ENCODE measurements around the gene CDH23. TPM values are rescaled to one million over a fixed set of nuclear protein-coding genes. Genes with fewer than 3 reads are reported as not detected.

Gene CDH23
- total RNA-seq, 1 donor from 2014 or later = 10.3 TPM

GRCh38 chr10:71368643-71369042, 28.1 kb upstream of the CDH23 start:
- intact Hi-C loops (cut with DNase I) = no loop called here
- no peak overlapping the region for H3K27ac ChIP-seq
- TF ChIP-seq CTCF (IDR thresholded peaks at IDR 0.05) (no peak), POLR2A (IDR thresholded peaks at IDR 0.05) (no peak), POLR2AphosphoS5 (IDR thresholded peaks at IDR 0.05; ENCODE audit: insufficient read depth in 1 of 2, low read depth in 1 of 2) (no peak)
- DNase-seq (ENCODE audit: extremely low spot score in 2 of 2) = no peak
- no peaks in the 10 kb centered on the region for H3K27me3 ChIP-seq
- no peaks in the 10 kb centered on the region for H3K36me3 ChIP-seq
- no peak overlapping the region for H3K4me3 ChIP-seq
- no peaks in the 10 kb centered on the region for H3K4me1 ChIP-seq
- no peaks in the 10 kb centered on the region for H3K9me3 ChIP-seq

GRCh38 chr10:71369602-71370001, 27.1 kb upstream of the CDH23 start:
- Histone ChIP-seq H3K4me3 (no peak overlapping the region), H3K27ac (no peak overlapping the region), H3K36me3 (no peaks in the 10 kb centered on the region), H3K27me3 (no peaks in the 10 kb centered on the region), H3K9me3 (no peaks in the 10 kb centered on the region), H3K4me1 (no peaks in the 10 kb centered on the region)
- TF ChIP-seq POLR2AphosphoS5 (IDR thresholded peaks at IDR 0.05; ENCODE audit: insufficient read depth in 1 of 2, low read depth in 1 of 2) = no peak
- TF ChIP-seq CTCF (IDR thresholded peaks at IDR 0.05) = no peak
- TF ChIP-seq POLR2A (IDR thresholded peaks at IDR 0.05) = no peak
- DNase-seq (ENCODE audit: extremely low spot score in 2 of 2) = no peak
- intact Hi-C loops (cut with DNase I) = no loop called here

GRCh38 chr10:71370031-71370430, 26.7 kb upstream of the CDH23 start:
- H3K9me3 ChIP-seq = no peaks in the 10 kb centered on the region
- H3K4me1 ChIP-seq = no peaks in the 10 kb centered on the region
- H3K27me3 ChIP-seq = no peaks in the 10 kb centered on the region
- H3K27ac ChIP-seq = no peak overlapping the region
- H3K36me3 ChIP-seq = no peaks in the 10 kb centered on the region
- no peak for DNase-seq (ENCODE audit: extremely low spot score in 2 of 2)
- intact Hi-C loops (cut with DNase I) = no loop called here
- H3K4me3 ChIP-seq = no peak overlapping the region
- TF ChIP-seq CTCF (IDR thresholded peaks at IDR 0.05) = no peak
- no peak for TF ChIP-seq POLR2AphosphoS5 (IDR thresholded peaks at IDR 0.05; ENCODE audit: insufficient read depth in 1 of 2, low read depth in 1 of 2)
- no peak for TF ChIP-seq POLR2A (IDR thresholded peaks at IDR 0.05)

GRCh38 chr10:71371750-71372166, 25.0 kb upstream of the CDH23 start:
- no peaks in the 10 kb centered on the region for H3K36me3 ChIP-seq
- no peak for TF ChIP-seq POLR2AphosphoS5 (IDR thresholded peaks at IDR 0.05; ENCODE audit: insufficient read depth in 1 of 2, low read depth in 1 of 2)
- TF ChIP-seq POLR2A (IDR thresholded peaks at IDR 0.05) = no peak
- no peak for TF ChIP-seq CTCF (IDR thresholded peaks at IDR 0.05)
- intact Hi-C loops (cut with DNase I) = no loop called here
- no peak overlapping the region for H3K4me3 ChIP-seq
- H3K27me3 ChIP-seq = no peaks in the 10 kb centered on the region
- H3K4me1 ChIP-seq = peaks cover 2% of the 10 kb centered on the region
- no peak for DNase-seq (ENCODE audit: extremely low spot score in 2 of 2)
- H3K9me3 ChIP-seq = no peaks in the 10 kb centered on the region
- H3K27ac ChIP-seq = no peak overlapping the region

GRCh38 chr10:71372882-71373495, 23.7 kb upstream of the CDH23 start:
- DNase-seq (ENCODE audit: extremely low spot score in 2 of 2) = no peak
- Histone ChIP-seq H3K36me3 (no peaks in the 10 kb centered on the region), H3K9me3 (no peaks in the 10 kb centered on the region), H3K4me1 (peaks cover 7% of the 10 kb centered on the region), H3K27ac (no peak overlapping the region), H3K4me3 (no peak overlapping the region), H3K27me3 (no peaks in the 10 kb centered on the region)
- TF ChIP-seq POLR2A (IDR thresholded peaks at IDR 0.05) (no peak), POLR2AphosphoS5 (IDR thresholded peaks at IDR 0.05; ENCODE audit: insufficient read depth in 1 of 2, low read depth in 1 of 2) (no peak), CTCF (IDR thresholded peaks at IDR 0.05) (no peak)
- intact Hi-C loops (cut with DNase I) = no loop called here

Data from vagina (tissue), 2 donors.